Measurements from ENCODE around the gene SCN1A.
A peak's percentile ranks its signal among the peaks of the same experiment; 100 is the strongest.
"Not testable (repeated sequence)": the region's sequence is repeated elsewhere in the genome, so short reads cannot be mapped to it uniquely, and the experiment has no call there.

The SCN1A gene

DNA sequence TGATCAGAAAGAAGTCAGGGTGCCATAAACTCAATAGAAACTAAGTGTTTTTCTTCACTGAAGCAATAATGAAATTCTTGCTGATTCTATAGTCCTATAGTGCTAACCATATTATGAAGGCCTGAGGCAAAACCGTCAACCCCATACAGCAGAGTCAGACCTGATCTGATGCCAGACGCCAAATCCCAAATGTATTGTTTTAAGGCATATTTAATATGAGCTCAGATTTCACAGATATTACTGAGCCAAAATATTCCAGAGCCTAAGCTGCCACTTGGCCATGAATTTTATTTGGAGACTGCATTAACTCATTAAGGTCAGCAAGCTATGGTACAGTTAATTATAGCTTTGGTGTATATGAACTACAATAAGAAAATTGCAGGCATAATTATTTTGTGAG, 53.4 kb downstream of the SCN1A start:
- peak; percentile 10 to 79 for DNase-seq

DNA sequence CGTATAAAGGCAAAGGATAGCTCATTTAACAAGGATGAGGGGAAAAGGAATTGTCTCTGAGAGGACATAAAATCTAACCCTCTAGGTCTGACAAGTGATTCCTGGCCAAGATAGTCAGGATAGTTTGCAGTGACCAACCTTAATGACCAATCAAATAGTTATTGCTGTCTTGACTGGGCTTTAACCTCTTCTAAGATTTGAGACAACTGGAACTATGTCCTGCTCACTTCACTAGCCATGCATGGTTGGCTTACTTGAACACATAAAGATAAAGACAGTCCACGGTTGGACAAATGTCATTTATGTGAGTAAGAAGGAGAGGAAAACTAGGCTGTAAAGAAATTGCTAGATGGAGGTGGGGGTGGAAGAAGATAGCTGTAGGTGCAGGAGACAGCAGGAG, 53.8 kb downstream of the SCN1A start:
- DNase-seq = no peak

DNA sequence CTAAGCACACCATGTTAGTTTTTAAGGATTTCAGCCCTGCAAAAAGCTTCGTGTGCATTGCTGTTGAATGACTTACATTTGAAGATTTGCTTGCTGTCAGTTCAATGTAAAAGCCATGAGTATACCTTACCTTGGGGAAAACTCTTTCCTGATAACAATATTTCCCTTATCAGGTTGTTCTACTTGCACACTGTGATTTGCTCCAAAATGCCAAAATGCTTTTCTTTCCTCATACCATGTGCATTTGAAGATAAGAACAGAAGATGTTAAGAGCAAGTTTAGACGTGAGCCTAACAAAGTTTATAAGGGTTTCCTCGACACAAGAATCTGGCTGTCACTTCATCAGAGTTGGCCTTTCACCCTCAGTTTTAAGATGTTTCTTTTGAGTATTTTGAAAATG, 57.6 kb downstream of the SCN1A start:
- DNase-seq = no peak

DNA sequence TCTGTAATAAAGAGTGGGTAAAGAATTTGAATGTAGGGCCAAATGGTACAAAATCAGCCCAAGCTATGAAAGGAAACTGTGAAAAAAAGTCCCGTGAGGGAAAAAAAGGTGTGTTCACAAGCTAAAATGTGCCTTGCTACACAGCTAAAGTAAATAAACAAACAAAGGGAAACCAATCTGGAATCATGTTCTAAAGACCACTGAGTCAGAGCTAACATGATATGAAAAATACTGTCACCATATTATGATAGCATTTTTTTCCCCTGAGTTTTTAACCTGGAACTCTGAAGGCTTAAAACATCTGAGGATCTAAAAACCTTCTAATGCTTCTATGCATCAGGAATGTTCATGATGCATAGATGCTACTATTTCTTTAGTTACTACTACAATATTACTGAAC, 58.8 kb downstream of the SCN1A start:
- DNase-seq = no peak

DNA sequence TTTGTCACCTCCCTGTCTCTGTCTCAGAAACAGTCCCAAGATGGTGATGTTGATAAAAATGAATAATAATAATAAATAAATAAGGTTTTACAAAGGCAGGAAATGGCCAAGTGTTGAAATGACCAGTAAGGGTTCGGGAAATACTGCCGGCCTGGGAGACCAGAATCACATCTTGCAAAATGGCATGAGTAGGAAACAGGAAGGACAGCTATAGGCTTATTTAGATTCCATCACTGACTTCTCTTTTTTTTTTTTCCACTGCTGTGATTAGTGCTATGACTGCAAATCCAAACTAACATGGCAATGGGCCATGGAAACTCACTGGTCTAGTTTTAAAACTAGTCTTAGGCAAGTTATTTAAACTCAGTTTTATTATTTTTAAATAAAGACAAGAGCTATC, 60.6 kb downstream of the SCN1A start:
- no peak for DNase-seq

DNA sequence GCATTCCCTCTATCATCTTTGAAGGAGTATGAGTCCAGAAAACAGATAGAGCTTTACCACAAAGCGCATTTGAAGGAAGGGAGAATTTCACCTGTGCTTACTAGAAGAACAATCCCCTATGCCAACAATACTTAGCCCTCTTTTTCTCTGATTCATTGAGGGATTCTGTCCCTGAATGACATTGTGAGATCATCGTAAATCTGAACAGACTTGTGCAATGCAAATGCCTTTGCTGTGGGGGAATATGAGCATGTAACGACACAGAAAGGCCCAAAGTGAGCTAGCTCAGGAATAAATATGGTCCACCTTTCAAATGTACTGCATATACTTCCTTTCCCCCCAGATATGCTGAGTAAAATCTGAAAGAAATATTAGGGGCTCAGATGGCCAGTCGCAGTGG, 67.6 kb downstream of the SCN1A start:
- no peak for DNase-seq

DNA sequence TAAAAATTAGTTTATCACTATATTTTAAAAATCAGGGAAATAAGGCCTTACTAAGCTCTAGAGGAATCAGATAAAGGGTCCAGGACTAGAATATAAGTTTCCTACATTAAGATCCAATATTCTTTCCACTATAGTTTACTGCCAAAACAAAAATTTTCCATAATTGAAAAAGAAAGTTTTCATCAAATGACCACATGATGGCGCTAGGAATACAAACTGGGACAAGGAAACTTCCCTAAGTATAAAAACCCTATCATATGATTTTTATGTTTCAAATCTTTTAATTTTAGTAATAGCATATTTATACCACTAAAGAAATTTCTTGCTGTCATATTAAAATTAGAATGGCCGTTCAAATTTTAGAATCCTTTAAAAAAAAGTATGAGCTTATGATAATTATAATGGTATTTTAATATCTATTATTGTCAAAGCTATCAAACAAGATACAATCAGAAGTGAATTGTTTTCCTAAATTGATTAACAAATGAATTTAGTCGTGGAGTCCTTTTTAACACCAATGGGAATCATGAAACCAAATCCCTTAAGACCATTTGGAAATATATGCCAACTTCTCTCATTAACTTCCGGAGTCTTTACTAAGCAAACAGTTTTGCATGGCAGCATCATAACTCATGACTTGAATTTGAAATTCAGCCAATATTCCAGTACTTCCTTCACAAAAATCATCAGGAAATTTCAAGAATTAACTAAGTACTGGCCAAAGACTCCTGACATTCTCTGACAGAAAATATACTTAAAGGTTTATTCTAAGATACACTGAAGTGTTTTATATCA, 70.3 kb downstream of the SCN1A start:
- peak; percentile 31 to 70 for DNase-seq

DNA sequence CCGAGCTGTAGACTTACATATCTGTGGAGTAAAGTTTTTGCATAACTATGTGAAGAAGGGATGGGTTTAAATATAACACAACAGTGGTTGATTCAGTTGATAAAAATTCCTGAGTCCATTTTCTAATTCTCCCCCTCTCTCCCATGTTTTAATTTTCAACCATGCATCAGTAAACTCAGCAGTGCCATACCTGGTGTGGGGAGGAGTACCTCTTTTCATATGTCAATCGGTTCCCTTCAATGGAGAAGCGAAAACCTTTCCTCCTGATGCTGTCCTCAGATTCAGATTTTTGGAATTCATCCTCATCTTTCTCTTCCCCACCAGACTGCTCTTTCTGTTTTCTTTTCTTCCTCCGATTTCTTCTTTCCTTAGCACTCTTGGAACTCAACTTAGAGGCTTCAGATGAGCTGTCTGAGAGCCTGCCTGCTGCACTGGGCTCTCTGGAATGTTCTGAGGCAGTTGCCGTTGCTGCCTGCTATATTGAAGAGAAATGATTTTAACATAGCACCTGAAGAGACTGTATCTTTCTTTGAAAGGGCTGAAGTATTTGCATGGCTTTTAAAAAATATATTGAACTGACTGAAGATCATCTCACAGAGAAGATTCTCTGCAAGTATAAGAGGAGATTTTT, 82.9 kb downstream of the SCN1A start:
- no peak for DNase-seq

DNA sequence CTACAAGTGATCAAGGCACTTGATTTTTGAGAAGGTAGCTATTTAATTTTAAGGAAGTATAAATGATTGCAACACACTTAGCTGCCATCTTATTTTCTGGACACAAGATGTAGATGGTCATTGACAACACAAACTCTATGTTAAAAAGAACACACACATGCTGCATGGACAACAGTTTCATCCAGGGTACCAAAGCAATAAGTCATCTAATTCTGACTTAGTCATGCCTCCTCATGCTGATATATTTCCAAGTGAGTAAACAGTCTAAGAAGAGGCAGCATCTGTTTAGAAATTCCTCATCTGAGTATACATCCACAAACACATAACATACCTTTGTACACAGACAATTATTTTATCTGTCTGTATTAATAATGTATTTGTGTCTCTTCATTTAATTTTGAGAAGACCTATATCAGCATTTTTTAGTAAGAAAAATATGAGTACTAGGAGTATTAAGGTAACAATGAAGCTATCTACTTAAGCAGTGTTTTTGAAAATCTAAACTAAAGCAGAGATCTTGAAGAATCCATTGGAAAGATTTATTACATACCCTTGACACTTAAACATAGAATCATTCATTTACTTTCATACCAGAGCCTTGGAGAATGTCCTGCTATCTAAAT, 84.9 kb downstream of the SCN1A start:
- DNase-seq = no peak

DNA sequence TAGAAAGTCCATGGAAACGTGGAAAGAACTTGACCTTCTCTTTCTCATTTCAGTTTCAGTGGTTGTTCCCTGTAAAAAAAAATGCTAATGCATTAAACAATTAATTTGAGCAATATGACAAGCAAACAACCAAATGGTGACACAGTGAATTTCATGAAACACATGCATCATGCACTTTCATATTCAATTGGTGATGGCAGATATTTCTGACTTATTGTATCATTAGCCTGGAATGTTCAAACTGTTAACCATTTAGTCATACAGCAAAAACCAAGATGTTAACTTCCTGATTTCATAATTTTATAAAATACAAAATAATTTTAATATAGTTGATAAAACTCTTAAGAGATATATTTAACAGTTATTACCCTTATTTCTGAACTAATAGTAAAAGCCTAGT, 85.5 kb downstream of the SCN1A start:
- no peak for DNase-seq

DNA sequence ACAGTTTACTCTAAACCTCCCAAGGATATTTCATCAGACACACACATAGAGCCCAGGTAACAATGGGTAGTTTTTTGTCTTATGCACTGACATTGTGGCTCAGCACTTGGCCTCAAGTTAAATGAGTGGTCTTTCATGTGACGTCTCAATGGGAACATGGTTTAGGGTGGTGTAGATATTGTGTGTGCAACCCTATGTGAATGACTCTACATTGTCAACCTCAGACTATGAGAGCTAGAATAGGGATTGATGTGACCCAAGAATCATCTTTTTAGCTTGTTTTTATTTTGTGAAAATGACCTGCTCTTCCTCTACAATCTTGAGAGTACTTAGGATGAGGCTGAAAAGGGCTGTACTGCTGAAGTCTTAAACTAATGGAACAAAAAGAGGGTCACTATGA, 86.2 kb downstream of the SCN1A start:
- DNase-seq = no peak

DNA sequence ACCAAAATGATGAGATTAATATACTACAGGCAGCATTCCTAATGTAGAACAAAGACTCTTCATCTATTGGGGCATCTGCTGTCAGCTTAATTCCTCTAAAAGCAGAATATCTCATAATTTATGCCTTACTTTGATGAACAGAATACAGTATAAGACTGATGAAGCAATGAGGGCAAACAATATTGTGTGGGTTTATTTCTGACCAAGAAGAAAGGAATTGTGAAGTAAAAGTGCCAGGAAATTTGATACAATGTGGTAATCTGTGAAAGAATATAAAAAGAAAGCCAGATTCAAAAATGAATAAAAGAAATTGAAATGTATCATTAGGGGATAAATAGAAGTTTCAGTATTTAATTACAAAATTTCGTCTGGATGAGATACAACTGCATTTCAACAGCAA, 95.5 kb downstream of the SCN1A start:
- DNase-seq = no peak

DNA sequence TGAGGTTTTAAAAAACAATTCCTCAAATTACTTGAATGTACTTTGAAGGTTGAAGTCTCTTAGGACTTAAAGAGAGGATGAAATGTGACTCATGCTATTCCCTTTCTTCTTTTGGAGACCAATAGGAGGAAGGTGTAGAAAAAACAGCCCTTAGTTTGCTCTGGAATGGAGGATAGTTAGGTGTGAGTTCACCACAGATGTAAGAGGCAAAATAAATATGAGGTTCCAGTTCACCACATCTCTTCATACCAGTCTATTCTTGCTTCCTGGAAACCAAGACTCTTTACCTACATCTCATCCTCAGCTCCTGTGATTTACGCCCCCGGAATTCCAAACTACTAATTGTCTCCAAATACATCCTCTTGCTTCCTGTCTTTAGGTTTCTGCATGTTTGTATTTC, 96.8 kb downstream of the SCN1A start:
- no peak for DNase-seq

DNA sequence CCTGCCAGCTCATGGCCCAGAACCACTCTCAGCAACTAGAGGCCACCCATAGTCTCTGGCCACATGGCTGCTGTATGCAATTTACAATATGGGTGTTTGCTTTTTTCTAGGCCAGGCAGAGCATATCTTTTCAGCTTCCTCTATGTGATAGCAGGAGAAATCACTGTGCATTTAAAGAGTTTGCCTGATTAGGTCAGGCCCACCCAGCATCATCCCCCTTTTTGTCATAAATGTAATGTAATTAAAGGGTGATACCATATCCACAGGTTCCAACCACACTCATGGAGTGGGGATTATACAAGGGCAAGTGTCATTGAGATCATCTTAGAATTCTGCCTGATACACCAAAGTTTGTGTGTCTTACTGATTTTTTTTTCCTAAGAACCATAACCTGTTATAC, 102.5 kb downstream of the SCN1A start:
- DNase-seq = no peak

DNA sequence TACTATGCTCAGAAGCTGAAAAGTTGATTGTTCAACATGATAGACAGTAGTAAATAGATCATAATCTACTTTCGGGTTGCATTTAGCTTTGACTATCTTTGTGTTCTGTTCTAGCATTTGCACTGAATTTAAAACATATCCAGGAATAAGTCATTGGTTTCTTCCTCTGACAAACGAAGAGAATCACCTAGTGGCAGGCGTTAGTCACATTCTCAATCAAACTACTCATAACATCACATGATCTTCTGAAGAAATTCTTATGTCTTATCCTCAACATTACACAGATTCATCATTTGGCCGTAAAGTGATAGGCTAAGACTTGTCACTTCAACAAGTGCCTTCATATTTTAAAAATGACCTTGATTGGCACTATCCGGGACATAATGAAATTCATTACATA, 110.6 kb downstream of the SCN1A start:
- DNase-seq = no peak

DNA sequence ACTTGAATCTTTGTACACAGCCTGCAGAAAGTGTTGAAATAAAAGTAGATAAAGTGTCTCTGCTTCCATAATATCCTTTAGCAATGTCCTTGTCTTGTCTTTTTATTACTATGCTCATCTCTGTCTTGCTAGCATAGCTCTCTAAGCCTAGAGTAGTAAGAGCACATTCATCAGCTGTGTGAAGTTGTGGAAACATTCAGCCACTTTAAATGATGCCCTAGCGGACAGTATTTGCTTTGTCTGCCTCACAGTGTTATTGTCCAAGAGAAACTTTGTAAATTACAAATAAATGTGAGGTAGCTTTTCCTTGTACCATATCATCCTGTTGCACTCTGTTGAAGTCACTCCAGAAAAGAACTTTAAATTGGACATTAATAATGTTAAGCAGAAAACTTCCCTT, 113.9 kb downstream of the SCN1A start:
- DNase-seq = no peak

DNA sequence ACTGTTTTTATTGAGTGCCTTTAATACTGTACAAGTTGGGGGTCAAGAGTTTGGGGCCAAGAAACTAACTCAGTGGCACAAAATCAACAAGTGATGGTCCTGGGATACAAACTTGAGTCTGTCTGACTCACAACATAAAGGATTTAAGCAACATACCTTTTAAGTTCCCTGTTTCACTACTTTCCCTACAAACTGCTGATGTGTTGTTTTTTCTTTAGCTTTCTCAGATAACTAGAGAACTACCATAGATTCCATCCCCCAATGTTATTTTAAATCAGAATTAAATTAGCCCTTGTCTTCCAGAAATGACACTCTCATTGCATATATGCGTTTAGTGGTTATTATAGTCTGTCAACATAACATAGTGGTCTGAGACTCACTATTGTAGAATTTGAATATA, 116.2 kb downstream of the SCN1A start:
- no peak for DNase-seq

DNA sequence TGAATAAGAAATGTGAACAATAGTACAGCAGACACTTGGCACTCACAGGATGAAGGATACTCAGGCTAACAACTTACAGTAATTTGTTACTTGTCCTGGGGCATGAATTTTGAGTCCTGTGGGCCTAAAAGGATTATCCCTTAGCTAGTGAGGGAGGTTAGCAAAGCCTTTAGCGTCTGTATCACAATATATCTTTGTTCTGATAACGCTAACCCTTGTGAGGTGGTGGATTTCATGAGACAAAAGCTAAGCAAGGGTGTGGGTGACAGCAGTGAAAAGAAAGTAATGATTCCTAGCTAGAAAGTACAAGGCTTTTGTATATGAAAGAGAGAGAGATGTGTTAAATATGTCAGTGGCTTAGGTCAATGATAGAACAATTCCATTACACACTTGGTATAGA, 127.4 kb downstream of the SCN1A start:
- DNase-seq = no peak

DNA sequence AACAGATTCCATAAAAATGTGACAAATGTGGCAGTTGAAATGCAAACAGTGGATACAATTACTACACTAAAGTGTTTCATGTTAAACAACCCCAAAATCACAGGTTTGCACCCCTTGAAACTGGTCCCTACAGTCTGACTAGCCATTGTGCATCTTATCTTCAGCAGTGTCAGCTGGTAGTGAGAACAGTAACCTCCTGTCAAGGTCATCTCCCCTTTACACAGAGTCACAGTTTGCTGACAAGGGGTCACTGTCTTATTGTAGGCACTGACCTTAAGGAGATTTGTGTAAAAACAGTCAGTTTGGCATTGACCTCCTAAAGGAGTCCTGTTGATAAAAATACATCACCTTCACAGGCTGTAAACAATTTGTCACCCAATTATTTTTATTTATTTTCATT, 137.0 kb downstream of the SCN1A start:
- DNase-seq = no peak

DNA sequence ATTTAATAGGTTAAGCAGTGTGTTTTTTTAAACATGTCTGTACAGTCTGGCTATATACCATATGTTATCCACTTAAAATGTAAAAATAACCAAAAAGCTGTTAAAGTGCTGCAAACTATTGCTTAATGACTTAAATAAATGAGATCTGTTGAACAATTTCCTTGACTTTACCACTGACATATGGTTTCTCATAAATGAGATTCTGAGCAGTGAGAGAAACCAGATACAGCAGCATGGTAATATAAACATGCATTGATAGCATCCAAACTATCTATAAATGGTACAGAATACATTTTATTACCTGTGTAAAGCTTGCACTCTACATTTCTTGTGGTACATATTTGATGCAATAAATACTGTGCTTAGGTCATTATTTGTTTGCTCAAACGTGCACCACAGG, 138.0 kb downstream of the SCN1A start:
- DNase-seq = peak in 1 of 2 experiments; percentile 40

DNA sequence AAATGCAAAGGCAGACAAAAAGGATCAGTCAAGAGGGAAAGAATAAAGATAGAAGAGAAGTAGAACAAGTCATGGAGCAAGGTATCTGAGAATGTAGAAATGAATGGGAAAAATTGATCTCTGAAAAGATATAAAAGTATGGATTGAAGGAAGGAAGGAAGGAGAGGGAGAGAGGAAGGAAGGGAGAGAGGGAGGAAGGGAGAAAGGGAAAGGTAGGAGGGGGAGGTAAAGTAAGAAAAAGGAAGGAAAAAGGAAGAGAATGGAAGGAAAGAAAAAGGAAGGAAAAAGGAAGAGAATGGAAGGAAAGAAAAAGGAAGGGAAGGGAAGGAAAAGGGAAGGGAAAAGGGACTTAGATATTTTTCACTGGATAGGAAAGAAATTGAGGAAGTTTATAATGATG, 142.7 kb downstream of the SCN1A start:
- no peak for DNase-seq

DNA sequence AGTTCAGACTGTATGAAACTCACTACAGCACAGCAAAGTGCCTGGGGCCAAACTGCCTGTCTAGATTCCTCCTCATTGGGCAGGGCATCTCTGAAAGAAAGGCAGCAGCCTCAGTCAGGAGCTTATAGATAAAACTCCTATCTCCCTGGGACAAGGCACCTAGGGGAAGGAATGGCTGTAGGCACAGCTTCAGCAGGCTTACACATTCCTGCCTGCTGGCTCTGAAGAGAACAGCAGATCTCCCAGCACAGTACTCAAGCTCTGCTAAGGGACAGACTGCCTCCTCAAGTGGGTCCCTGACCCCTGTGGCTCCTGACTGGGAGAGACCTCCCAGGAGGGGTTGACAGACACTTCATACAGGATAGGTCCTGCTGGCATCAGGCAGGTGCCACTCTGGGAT, 155.7 kb downstream of the SCN1A start:
- not testable (repeated sequence) for DNase-seq

DNA sequence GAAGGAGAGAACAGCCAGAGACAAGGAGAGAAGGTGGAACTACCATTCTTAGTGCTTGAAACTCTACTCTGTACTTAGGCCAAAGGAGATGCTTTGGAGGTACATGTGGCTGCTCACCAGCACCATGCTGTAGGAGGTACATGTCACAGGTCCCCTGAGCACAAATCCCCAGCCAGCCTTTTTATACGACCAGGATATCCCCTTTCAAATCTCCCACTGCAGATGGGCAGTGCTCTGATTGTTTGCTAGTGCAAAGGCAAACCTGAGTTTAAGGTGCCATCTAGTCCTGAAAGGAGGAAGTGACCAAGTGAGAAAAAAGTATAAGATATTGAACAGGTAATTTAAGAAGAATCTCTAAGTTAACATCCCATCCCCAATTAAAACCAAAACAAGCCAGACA, 157.2 kb downstream of the SCN1A start:
- DNase-seq = no peak

DNA sequence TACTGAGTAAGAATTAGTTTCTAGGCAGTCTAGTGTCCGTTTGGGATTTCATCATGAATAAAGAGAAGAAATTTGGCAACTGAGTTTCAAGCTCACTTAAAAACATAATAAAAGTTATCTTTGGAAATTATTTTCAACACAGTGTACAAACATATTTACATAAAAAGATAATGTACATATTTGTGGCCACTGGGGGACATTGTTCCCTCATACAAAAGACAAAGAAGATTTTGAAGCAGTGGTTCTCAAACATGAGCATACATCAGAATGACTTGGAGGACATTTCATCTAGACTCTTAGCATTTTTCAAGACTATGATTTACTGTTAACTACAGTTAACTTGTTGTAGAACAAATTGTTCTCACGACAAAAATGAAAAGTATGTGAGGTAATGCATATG, 158.6 kb downstream of the SCN1A start:
- no peak for DNase-seq

DNA sequence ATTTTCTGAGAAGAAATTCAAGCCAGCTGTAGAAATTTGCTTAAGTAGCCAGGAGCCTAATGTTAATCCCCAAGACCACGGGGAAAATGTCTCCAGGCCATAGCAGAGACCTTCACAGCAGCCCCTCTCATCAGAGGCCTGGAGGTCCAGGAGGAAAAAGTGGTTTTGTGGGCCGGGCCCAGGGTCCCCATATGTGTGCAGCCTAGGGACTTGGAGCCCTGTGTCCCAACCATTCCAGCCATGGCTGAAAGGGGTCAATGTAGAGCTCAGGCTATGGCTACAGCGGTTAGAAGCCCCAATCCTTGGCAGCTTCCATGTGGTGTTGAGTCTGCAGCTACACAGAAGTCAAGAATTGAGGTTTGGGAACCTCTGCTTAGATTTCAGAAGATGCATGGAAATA, 160.1 kb downstream of the SCN1A start:
- no peak for DNase-seq
